Gastroesophageal sphincter (tissue), 4 donors: ENCODE data around the gene CASQ2. TPM values are rescaled to one million over a fixed set of nuclear protein-coding genes. Genes with fewer than 3 reads are reported as not detected.

Source experiments
- ATAC-seq: fragments of 150-250 bp; one replicate; pipeline ENCODE4 v1.9.1; 2016; ENCODE audit warnings: mild to moderate bottlenecking, moderate library complexity
- H3K27ac ChIP-seq, 4 donors: fragments of 200-600 bp; sonication (generic) in 3 of 4; 1 replicate in 3 of 4; 2 replicates in 1 of 4; pipeline ENCODE4 v1.5.1; 2016 to 2019
- H3K27me3 ChIP-seq: fragments of 200-600 bp; sonication (generic); one replicate; pipeline ENCODE4 v1.5.1; 2019
- H3K36me3 ChIP-seq, 2 donors: fragments of 200-600 bp; sonication (generic); one replicate each; pipeline ENCODE4 v1.5.1; 2019; ENCODE audit warnings: control low read depth in 1 of 2
- H3K4me1 ChIP-seq, 3 donors: fragments of 200-600 bp; sonication (generic); 1 replicate in 2 of 3; 2 replicates in 1 of 3; pipeline ENCODE4 v1.5.1; 2016 to 2019; ENCODE audit warnings: control low read depth in 2 of 3
- H3K4me3 ChIP-seq, 2 donors: fragments of 200-600 bp; sonication (generic); one replicate each; pipeline ENCODE4 v1.5.1; 2019; ENCODE audit warnings: mild to moderate bottlenecking in 1 of 2, moderate library complexity in 1 of 2
- H3K9me3 ChIP-seq, 3 donors: fragments of 200-600 bp; sonication (generic); one replicate each; pipeline ENCODE4 v1.5.1; 2017 to 2019; ENCODE audit warnings: control low read depth in 2 of 3
- CTCF ChIP-seq, 4 experiments: fragments of 200-600 bp in 2 of 4; fragments of 450-650 bp in 2 of 4; sonication (generic) in 1 of 4; IDR thresholded peaks; one replicate each; pipeline ENCODE4 v1.5.1; 2017 to 2019; ENCODE audit warnings: antibody characterized with exemption in 4 of 4, mild to moderate bottlenecking in 2 of 4, moderate library complexity in 2 of 4
- EP300 ChIP-seq: sonication (generic); formaldehyde crosslinking; IDR thresholded peaks from one replicate; pipeline ENCODE4 v1.6.1; 2017; ENCODE audit warnings: antibody characterized with exemption, mild to moderate bottlenecking
- POLR2A ChIP-seq, 2 donors: fragments of 450-650 bp; IDR thresholded peaks; one replicate each; pipeline ENCODE4 v1.6.1; 2017; ENCODE audit warnings: antibody characterized with exemption in 2 of 2, mild to moderate bottlenecking in 2 of 2, moderate library complexity in 1 of 2
- POLR2AphosphoS5 ChIP-seq: sonication (generic); formaldehyde crosslinking; IDR thresholded peaks from one replicate; pipeline ENCODE4 v1.6.1; 2017; ENCODE audit warnings: antibody characterized with exemption
- WGBS, 2 donors: methylation state at CpG; one replicate each; pipeline ENCODE4 v1.1.5; 2018; ENCODE audit warnings: low coverage in 1 of 2; 5-methylcytosine and 5-hydroxymethylcytosine counted together
- total RNA-seq, 4 donors: library from RNA; depleted of rRNA; stranded (reverse); fragments of >200 nt; gene quantifications; one replicate each; pipeline ENCODE4 v1.1.0, GENCODE V29; 2016

Gene CASQ2
- total RNA-seq, 4 donors from 2014 or later: 86.2 to 147 (median 133) TPM

DNA sequence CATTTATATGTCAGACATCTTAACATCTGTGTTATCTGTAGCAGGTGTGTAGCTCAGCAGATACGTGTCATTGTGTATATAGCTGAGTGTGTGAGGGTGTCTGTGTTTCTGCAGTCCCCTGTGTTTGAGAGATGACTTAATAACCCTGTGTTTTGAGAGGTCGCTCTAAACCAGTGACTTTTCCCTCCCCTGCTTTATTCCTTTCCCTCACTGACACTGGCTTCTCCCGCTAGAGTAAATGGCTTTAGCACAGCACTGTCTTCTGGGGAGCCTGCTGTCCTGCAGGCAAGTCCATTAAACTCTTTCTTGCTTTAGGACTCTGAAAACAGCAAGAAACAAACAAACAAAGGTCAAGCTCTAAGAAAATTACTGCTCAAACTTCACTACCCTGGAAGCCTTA, 73.7 kb downstream of the CASQ2 start:
- Histone ChIP-seq H3K4me3 (no peak overlapping the region), H3K27me3 (no peaks in the 10 kb centered on the region), H3K27ac (no peak overlapping the region), H3K4me1 (no peaks in the 10 kb centered on the region), H3K9me3 (no peaks in the 10 kb centered on the region), H3K36me3 (peaks cover 0 to 41% of the 10 kb centered on the region in 2 donors)
- no peak for TF ChIP-seq CTCF (IDR thresholded peaks at IDR 0.05)
- TF ChIP-seq EP300: no peak
- no peak for TF ChIP-seq POLR2A (IDR thresholded peaks at IDR 0.05)
- TF ChIP-seq POLR2AphosphoS5: no peak
- no peak for ATAC-seq
- 85 to 100% methylated on average over 3 of the region's 3 CpGs for WGBS, 2 donors

DNA sequence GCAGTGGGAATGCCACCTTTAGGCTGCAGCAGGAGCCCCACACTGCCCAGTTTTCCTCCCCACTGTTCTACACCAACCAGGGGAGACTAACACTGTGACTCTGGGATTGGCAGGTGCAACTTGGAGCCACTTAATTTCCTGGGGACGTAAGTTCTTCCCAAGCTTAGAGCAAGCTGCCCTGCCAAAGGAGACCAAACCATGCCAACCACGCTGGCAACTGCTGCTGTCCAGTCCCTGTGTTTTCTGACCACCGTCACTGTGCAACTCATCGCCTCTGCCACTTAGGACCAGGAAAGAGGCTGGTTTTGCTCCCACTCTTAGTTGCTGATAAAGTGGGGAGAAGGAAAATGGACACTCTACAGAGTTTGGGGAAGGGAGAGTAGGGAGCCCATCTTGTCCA, 76.3 kb downstream of the CASQ2 start:
- H3K4me1 ChIP-seq: no peaks in the 10 kb centered on the region
- no peak overlapping the region for H3K4me3 ChIP-seq
- TF ChIP-seq POLR2AphosphoS5 (no peak), CTCF (IDR thresholded peaks at IDR 0.05) (no peak), EP300 (no peak), POLR2A (IDR thresholded peaks at IDR 0.05) (no peak)
- WGBS, 2 donors: 100% methylated on average over 1 of the region's 4 CpGs; no CpG with 5 or more reads in 1 of the 2 donors
- H3K27ac ChIP-seq: no peak overlapping the region
- ATAC-seq: no peak
- H3K36me3 ChIP-seq: peaks cover 0 to 47% of the 10 kb centered on the region in 2 donors
- H3K27me3 ChIP-seq: no peaks in the 10 kb centered on the region
- no peaks in the 10 kb centered on the region for H3K9me3 ChIP-seq

- Histone ChIP-seq H3K27me3 (no peaks in the 10 kb centered on the region), H3K27ac (no peak overlapping the region), H3K4me3 (no peak overlapping the region), H3K9me3 (no peaks in the 10 kb centered on the region), H3K36me3 (peaks cover 0 to 58% of the 10 kb centered on the region in 2 donors), H3K4me1 (no peaks in the 10 kb centered on the region)
- 77 to 81% methylated on average over 4 to 5 of the region's 8 CpGs for WGBS, 2 donors
- TF ChIP-seq POLR2A (IDR thresholded peaks at IDR 0.05) (no peak), POLR2AphosphoS5 (no peak), EP300 (no peak), CTCF (IDR thresholded peaks at IDR 0.05) (no peak)
- no peak for ATAC-seq
Observed at GRCh38 chr1:115690972-115691371, 77.5 kb downstream of the CASQ2 start.

DNA sequence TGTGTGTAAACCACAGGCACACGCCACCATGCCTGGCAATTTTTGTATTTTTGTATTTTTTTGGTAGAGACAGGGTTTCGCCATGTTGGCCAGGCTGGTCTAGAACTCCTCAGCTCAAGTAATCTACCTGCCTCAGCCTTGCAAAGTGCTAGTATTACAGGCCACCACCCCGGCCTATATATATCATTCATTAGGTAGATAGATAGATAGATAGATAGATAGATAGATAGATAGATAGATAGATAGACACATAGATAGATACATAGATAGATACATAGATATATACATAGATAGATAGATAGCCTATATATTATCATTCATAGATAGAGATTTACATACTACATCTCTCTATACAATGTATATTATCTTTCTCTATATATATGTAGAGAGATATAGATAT, 80.8 kb downstream of the CASQ2 start:
- Histone ChIP-seq H3K9me3 (no peaks in the 10 kb centered on the region), H3K4me3 (no peak overlapping the region), H3K27ac (no peak overlapping the region), H3K27me3 (no peaks in the 10 kb centered on the region), H3K36me3 (peaks cover 0 to 87% of the 10 kb centered on the region in 2 donors), H3K4me1 (no peaks in the 10 kb centered on the region)
- ATAC-seq: no peak
- WGBS, 2 donors: 83 to 100% methylated on average over 1 to 3 of the region's 3 CpGs
- TF ChIP-seq EP300 (no peak), CTCF (IDR thresholded peaks at IDR 0.05) (no peak), POLR2A (IDR thresholded peaks at IDR 0.05) (no peak), POLR2AphosphoS5 (no peak)

DNA sequence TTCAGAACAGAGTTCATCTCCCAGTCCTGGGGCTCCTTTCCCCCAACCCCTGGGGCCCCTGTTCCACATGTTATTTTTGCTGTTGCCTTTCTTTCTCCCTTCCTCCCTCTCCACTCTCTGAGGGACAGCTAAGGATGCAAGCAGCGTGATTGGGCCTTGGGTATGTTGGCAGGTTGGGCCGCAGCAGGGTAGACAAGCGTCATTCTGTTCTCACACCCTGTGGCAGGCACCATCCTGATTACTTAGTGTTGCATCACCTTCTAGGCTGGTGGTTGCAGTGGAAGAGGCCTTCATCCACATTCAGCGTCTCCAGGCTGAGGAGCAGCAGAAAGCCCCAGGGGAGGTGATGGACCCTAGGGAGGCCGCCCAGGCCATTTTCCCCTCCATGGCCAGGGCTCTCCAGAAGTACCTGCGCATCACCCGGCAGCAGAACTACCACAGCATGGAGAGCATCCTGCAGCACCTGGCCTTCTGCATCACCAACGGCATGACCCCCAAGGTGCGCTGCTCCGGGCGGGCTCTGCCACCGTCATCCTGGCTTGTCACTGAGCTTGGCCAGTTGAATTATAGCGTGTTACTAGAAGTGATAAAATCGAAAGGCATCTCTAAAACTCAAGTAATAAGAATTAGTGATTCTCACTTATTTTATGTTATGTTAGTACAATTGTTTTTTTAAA, 83.3 kb downstream of the CASQ2 start:
- no peak for ATAC-seq
- Histone ChIP-seq H3K27me3 (no peaks in the 10 kb centered on the region), H3K36me3 (peaks cover 0 to 68% of the 10 kb centered on the region in 2 donors), H3K27ac (no peak overlapping the region), H3K4me1 (peaks cover 0 to 10% (median 0%) of the 10 kb centered on the region in 3 donors), H3K4me3 (no peak overlapping the region), H3K9me3 (no peaks in the 10 kb centered on the region)
- 81 to 88% methylated on average over 7 to 9 of the region's 14 CpGs for WGBS, 2 donors
- TF ChIP-seq POLR2A (IDR thresholded peaks at IDR 0.05) (no peak), CTCF (IDR thresholded peaks at IDR 0.05) (no peak), EP300 (no peak), POLR2AphosphoS5 (no peak)
